ENCODE measurements around the gene EPHA1. TPM values are rescaled to one million over a fixed set of nuclear protein-coding genes. Genes with fewer than 3 reads are reported as not detected.

EPHA1 gene
- total RNA-seq, 1 donor from 2014 or later, result 54.4 TPM

DNA sequence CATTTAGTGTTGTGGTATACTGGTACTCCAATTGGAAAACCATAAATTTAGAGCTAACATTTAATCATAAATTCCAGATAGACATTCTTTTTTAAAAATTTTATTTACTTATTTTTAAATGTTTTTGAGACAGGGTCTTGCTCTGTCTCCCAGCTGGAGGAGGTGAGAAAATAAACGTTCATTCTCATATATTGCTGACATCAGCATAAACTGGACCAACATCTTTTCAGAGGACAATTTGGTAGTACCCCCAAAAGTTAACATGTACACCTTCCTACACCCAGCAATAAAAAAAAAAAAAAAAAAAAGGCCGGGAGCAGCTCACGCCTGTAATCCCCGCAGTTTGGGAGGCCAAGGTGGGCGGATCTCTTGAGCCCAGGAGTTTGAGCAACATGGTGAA is 39.8 kb upstream of the EPHA1 start:
- TF ChIP-seq, protein P1, sequence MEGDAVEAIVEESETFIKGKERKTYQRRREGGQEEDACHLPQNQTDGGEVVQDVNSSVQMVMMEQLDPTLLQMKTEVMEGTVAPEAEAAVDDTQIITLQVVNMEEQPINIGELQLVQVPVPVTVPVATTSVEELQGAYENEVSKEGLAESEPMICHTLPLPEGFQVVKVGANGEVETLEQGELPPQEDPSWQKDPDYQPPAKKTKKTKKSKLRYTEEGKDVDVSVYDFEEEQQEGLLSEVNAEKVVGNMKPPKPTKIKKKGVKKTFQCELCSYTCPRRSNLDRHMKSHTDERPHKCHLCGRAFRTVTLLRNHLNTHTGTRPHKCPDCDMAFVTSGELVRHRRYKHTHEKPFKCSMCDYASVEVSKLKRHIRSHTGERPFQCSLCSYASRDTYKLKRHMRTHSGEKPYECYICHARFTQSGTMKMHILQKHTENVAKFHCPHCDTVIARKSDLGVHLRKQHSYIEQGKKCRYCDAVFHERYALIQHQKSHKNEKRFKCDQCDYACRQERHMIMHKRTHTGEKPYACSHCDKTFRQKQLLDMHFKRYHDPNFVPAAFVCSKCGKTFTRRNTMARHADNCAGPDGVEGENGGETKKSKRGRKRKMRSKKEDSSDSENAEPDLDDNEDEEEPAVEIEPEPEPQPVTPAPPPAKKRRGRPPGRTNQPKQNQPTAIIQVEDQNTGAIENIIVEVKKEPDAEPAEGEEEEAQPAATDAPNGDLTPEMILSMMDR (IDR thresholded peaks at IDR 0.05; ENCODE audit: unreplicated experiment), result no peak
- Mint-ChIP-seq H3K27me3 (no peaks in the 10 kb centered on the region), H3K27ac (no peak overlapping the region), H3K4me1 (ENCODE audit: low read depth) (no peaks in the 10 kb centered on the region), H3K9me3 (ENCODE audit: low read depth) (no peaks in the 10 kb centered on the region), H3K4me3 (ENCODE audit: low read depth) (no peak overlapping the region), H3K36me3 (ENCODE audit: insufficient read depth) (no peaks in the 10 kb centered on the region)
- DNase-seq (ENCODE audit: low spot score, unreplicated experiment), result no peak

DNA sequence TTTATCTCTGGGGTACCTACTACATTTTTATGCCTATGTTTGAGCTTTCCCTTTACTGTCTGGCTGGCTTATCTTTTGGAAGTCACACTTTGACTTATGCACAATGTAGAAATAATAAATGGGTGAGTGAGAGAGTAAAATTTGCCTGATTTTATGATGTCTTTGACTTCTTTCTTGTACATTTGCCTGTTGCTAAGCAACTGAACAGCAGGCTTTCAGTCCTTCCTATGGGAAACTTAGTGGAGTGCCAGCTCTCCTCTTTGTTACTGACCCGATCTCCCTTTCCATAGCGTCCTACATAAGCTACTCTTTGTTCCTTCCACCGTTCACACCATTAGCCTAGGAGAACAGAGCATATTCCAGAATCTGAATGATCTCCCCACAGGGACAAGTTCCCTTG is 38.8 kb upstream of the EPHA1 start:
- no peak for DNase-seq (ENCODE audit: low spot score, unreplicated experiment)
- no peaks in the 10 kb centered on the region for H3K27me3 Mint-ChIP-seq
- H3K9me3 Mint-ChIP-seq (ENCODE audit: low read depth), result no peaks in the 10 kb centered on the region
- no peaks in the 10 kb centered on the region for H3K4me1 Mint-ChIP-seq (ENCODE audit: low read depth)
- no peak overlapping the region for H3K4me3 Mint-ChIP-seq (ENCODE audit: low read depth)
- H3K27ac Mint-ChIP-seq, result no peak overlapping the region
- no peaks in the 10 kb centered on the region for H3K36me3 Mint-ChIP-seq (ENCODE audit: insufficient read depth)
- TF ChIP-seq, protein P1 (IDR thresholded peaks at IDR 0.05; ENCODE audit: unreplicated experiment), result no peak

DNA sequence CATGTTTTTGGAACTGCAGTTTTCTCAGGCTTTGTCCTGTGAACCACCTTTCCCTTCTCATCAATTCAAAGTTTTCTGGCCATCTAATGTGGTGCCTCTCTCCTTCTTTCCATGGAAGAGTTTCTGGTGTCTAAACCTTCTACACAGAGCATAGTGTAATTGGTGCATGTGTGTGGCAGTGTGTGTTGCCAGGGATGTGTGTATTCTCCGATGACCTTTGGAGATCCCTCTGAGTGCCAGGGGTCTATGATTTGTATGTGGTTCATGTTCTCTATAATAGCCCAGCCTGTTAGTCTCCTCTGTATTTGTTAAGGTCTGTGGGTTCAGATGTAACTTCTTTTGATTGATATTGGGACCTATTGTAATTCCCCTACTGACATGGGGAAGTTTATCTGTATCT is 36.1 kb upstream of the EPHA1 start:
- H3K27ac Mint-ChIP-seq, result no peak overlapping the region
- no peak overlapping the region for H3K4me3 Mint-ChIP-seq (ENCODE audit: low read depth)
- TF ChIP-seq, protein P1 (IDR thresholded peaks at IDR 0.05; ENCODE audit: unreplicated experiment), result no peak
- no peaks in the 10 kb centered on the region for H3K36me3 Mint-ChIP-seq (ENCODE audit: insufficient read depth)
- no peaks in the 10 kb centered on the region for H3K9me3 Mint-ChIP-seq (ENCODE audit: low read depth)
- peaks cover 1% of the 10 kb centered on the region for H3K27me3 Mint-ChIP-seq
- no peak for DNase-seq (ENCODE audit: low spot score, unreplicated experiment)
- H3K4me1 Mint-ChIP-seq (ENCODE audit: low read depth), result no peaks in the 10 kb centered on the region

DNA sequence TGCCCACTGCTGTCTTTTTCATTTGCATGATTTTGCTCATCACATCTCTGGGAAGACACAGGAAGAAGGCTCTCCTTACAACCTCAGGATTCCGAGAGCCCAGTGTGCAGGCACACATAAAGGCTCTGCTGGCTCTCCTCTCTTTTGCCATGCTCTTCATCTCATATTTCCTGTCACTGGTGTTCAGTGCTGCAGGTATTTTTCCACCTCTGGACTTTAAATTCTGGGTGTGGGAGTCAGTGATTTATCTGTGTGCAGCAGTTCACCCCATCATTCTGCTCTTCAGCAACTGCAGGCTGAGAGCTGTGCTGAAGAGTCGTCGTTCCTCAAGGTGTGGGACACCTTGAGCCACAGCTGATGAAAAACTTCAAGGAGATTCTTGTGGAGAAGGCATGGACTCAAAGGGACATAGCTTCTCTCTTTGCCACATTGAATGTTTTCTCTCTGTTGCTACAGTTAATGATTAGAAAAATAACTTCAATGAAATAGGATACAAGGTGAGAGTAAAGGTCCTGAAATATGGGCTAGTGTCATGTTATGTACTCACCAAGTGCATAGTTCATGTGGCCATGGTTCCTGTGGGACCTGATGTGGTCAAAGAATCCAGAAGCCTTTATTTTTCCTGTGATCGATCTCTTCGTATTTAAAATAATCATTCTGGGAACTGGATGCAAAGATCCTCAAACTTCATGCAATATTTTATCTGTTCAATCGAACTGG is 35.6 kb upstream of the EPHA1 start:
- Mint-ChIP-seq H3K4me1 (ENCODE audit: low read depth) (no peaks in the 10 kb centered on the region), H3K36me3 (ENCODE audit: insufficient read depth) (no peaks in the 10 kb centered on the region), H3K4me3 (ENCODE audit: low read depth) (no peak overlapping the region), H3K27me3 (peaks cover 3% of the 10 kb centered on the region), H3K9me3 (ENCODE audit: low read depth) (no peaks in the 10 kb centered on the region), H3K27ac (no peak overlapping the region)
- TF ChIP-seq, protein P1 (IDR thresholded peaks at IDR 0.05; ENCODE audit: unreplicated experiment), result no peak
- no peak for DNase-seq (ENCODE audit: low spot score, unreplicated experiment)

DNA sequence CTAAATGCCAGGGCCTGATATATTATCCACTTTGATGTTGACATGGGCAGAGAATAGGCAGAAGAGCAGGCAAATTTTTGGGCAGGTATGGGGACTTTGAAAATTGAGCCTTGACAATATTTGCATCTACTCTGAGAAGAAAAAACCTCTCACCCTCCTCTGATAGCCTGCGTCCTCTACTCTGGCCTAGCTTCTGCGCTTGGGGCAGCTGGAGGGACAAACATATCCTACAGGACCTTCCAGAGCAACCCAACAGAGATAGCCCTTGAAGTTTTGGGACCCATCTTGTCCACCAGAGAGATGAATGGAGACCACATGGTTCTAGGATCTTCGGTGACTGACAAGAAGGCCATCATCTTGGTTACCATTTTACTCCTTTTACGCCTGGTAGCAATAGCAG is 34.5 kb upstream of the EPHA1 start, which contains the start of gene TAS2R60:
TSS of gene TAS2R60 (plus strand) at position 301 of the 400 bp plus-strand sequence. CDS start at position 301, 0 bp downstream.
- Mint-ChIP-seq H3K4me1 (ENCODE audit: low read depth) (no peaks in the 10 kb centered on the region), H3K9me3 (ENCODE audit: low read depth) (no peaks in the 10 kb centered on the region), H3K4me3 (ENCODE audit: low read depth) (no peak within 1 kb of the TSS), H3K36me3 (ENCODE audit: insufficient read depth) (no peaks in the 10 kb centered on the region), H3K27ac (no peak within 1 kb of the TSS), H3K27me3 (peaks cover 3% of the 10 kb centered on the region)
- TF ChIP-seq, protein P1 (IDR thresholded peaks at IDR 0.05; ENCODE audit: unreplicated experiment), result no peak
- DNase-seq (ENCODE audit: low spot score, unreplicated experiment), result no peak
